ENCODE data around the gene GP2. TPM values are rescaled to one million over a fixed set of nuclear protein-coding genes. Genes with fewer than 3 reads are reported as not detected.

The GP2 gene
- total RNA-seq = not detected in 2 replicates

DNA sequence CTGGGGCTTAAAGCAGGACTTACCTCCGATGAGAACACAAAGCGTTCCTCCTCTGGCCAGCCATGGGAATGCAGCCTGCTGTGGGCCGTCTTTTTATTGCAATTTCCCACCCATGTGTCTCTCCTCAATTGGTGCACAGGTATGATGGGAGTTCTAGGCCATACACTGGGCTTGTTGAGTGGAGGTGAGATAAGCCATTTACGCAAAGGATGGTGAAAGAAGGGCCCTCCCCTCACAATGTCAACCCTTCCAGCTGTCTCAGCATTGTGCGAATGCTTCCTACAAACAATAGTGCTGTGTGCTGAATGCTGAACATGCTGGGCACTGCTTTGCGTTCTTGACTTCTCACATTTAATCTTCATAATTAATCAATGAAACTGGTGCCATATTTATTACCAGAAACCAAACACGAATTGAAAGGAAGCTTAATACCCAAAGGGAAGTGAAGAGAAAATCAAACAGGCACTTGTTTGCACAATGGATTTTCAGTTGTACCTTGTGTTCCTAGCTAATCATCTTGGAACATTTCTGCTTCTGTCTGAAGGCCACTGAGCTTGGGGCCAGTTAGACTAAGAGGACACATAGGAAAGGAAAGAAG is at the start of gene GP2:
Gene GP2, minus strand, starts transcription at position 70 of the 598 bp plus-strand sequence. CDS start 1,082 bp downstream, outside the sequence.

DNA sequence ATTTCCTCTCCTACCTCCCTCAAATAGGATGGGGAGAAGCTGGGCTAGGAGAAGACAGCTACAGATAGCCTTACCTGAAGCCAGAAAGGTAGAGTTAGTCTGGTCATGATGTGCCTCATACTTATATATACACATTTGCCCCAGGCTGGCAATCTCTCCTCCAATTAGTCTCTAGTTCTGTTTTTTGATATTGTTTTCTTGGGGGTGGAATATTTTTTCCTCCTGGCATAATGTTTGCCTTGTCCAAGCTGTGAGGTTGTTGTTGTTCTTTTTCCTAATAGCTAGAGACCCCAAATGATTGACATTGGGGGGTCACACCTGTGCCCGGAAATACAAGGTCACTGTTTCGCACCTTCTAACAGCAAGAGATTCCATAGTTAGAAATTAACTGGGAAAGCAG is 25.3 kb upstream of the GP2 start, which contains the start of gene UMOD:
Gene UMOD, minus strand, starts transcription at position 101 of the 400 bp plus-strand sequence. CDS start 1,978 bp downstream, outside the sequence.

Other genes starting within 250 kb of the GP2 start
- gene UMOD, start 25.2 kb upstream of the GP2 start, total RNA-seq = not detected in 2 replicates
- gene PDILT, start 77.2 kb upstream of the GP2 start, total RNA-seq = not detected in 2 replicates
- gene ACSM5, start 82.0 kb upstream of the GP2 start, total RNA-seq = 0.50 and 0.66 TPM in 2 replicates
- not detected in 2 replicates for gene ACSM2A, start 124.0 kb upstream of the GP2 start, total RNA-seq
- gene ACSM2B, start 248.9 kb upstream of the GP2 start, total RNA-seq = not detected in 2 replicates

Measured in uterine smooth muscle cell (primary cell).